ENCODE results near the gene LRBA. TPM values are rescaled to one million over a fixed set of nuclear protein-coding genes. Genes with fewer than 3 reads are reported as not detected.

Gene LRBA
- total RNA-seq, 3 donors from 2014 or later (not counting 1 experiment from before 2014, with no cell fraction given) = 72.1 to 87.6 (median 83.1) TPM

DNA sequence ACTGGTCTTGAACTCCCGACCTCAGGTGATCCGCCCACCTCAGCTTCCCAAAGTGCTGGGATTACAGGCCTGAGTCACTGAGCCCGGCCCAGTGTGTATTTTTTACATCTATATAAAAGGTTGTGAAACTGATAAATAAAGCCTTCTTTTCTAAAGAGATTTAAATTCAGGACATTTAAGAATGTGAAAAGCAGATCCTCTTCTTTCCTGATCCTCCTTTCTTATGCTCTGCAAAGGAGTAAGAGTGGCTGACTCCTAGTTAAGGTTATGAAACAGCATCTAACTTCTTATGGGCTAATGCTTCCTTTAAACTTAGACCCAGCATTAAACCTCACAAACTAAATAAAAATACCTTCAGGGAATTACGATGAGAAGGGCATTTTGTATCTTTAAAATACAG, 630.8 kb downstream of the LRBA start:
- H3K27ac Mint-ChIP-seq = no peak overlapping the region
- intact Hi-C loops (cut with micrococcal nuclease) = no loop called here
- no peaks in the 10 kb centered on the region for H3K9me3 ChIP-seq (ENCODE audit: control insufficient read depth, insufficient read depth, low read length)
- no peak overlapping the region for H3K4me3 ChIP-seq (ENCODE audit: low read length)
- no peak for ATAC-seq
- no peak for TF ChIP-seq CTCF (IDR thresholded peaks at IDR 0.05)
- peaks cover 9 to 10% of the 10 kb centered on the region in 2 donors for H3K4me1 Mint-ChIP-seq
- H3K27ac ChIP-seq (ENCODE audit: low read length) = no peak overlapping the region
- H3K36me3 ChIP-seq (ENCODE audit: control insufficient read depth, insufficient read depth, low read length) = no peaks in the 10 kb centered on the region
- H3K36me3 Mint-ChIP-seq = no peaks in the 10 kb centered on the region
- H3K4me3 Mint-ChIP-seq = no peak overlapping the region
- no peaks in the 10 kb centered on the region for H3K4me1 ChIP-seq (ENCODE audit: control insufficient read depth, insufficient read depth, low read length)
- H3K27me3 Mint-ChIP-seq (ENCODE audit: low read depth in 2 of 2) = no peaks in the 10 kb centered on the region
- no CpG with 5 or more reads among the region's 4 CpGs for WGBS (ENCODE audit: insufficient coverage)
- no peak for DNase-seq
- peaks cover 0 to 3% of the 10 kb centered on the region in 2 donors for H3K9me3 Mint-ChIP-seq
- no peaks in the 10 kb centered on the region for H3K27me3 ChIP-seq (ENCODE audit: control insufficient read depth, insufficient read depth, low read length)

DNA sequence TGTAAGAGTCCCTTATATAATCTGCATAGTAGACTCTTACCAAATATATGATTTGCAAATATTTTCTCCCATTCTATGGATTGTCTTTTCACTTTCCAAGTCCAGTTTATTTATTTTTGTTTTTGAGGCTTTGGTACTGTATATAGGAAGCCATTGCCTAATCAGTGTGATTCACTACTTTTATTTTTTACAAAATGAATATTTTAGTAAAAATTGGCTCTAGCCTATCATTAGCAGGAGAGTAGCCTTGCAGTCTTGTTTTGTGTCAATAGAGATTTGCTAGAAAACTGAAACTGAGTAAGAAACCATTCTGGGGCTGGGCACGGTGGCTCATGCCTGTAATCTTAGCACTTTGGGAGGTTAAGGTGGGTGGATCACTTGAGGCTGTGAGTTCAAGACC, 633.1 kb downstream of the LRBA start:
- H3K4me1 ChIP-seq (ENCODE audit: control insufficient read depth, insufficient read depth, low read length) = no peaks in the 10 kb centered on the region
- H3K27ac ChIP-seq (ENCODE audit: low read length) = no peak overlapping the region
- H3K36me3 ChIP-seq (ENCODE audit: control insufficient read depth, insufficient read depth, low read length) = no peaks in the 10 kb centered on the region
- no peak overlapping the region for H3K27ac Mint-ChIP-seq
- no peak overlapping the region for H3K4me3 Mint-ChIP-seq
- H3K4me3 ChIP-seq (ENCODE audit: low read length) = no peak overlapping the region
- no peaks in the 10 kb centered on the region for H3K27me3 Mint-ChIP-seq (ENCODE audit: low read depth in 2 of 2)
- H3K36me3 Mint-ChIP-seq = no peaks in the 10 kb centered on the region
- H3K27me3 ChIP-seq (ENCODE audit: control insufficient read depth, insufficient read depth, low read length) = no peaks in the 10 kb centered on the region
- ATAC-seq (no peak), DNase-seq (no peak)
- no peaks in the 10 kb centered on the region for H3K9me3 ChIP-seq (ENCODE audit: control insufficient read depth, insufficient read depth, low read length)
- WGBS (ENCODE audit: insufficient coverage) = no CpG with 5 or more reads among the region's 1 CpG
- no peak for TF ChIP-seq CTCF (IDR thresholded peaks at IDR 0.05)
- H3K9me3 Mint-ChIP-seq = peaks cover 0 to 3% of the 10 kb centered on the region in 2 donors
- peaks cover 9 to 10% of the 10 kb centered on the region in 2 donors for H3K4me1 Mint-ChIP-seq
- intact Hi-C loops (cut with micrococcal nuclease) = no loop called here

DNA sequence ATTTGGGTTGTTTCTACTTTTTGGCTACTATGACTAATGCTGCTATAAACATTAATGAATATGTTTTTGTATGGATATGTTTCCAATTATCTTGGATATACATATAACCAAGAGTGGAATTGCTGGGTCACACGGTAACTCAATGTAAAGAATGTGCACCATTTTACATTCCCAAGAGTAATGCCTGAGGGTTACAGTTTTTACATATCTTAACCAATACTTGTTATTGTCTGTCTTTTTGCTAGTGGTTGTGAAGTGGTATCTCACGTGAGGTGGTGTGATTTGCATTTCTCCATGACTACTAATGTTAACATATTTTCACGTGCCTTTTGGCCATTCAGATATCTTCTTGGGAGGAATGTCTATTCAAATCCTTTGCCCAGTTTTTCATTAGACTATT, 633.5 kb downstream of the LRBA start:
- H3K9me3 ChIP-seq (ENCODE audit: control insufficient read depth, insufficient read depth, low read length) = no peaks in the 10 kb centered on the region
- H3K4me3 ChIP-seq (ENCODE audit: low read length) = no peak overlapping the region
- no peak overlapping the region for H3K27ac Mint-ChIP-seq
- H3K36me3 Mint-ChIP-seq = no peaks in the 10 kb centered on the region
- no peaks in the 10 kb centered on the region for H3K27me3 Mint-ChIP-seq (ENCODE audit: low read depth in 2 of 2)
- H3K4me1 ChIP-seq (ENCODE audit: control insufficient read depth, insufficient read depth, low read length) = no peaks in the 10 kb centered on the region
- WGBS (ENCODE audit: insufficient coverage) = no CpG with 5 or more reads among the region's 3 CpGs
- H3K4me1 Mint-ChIP-seq = peaks cover 9 to 10% of the 10 kb centered on the region in 2 donors
- H3K36me3 ChIP-seq (ENCODE audit: control insufficient read depth, insufficient read depth, low read length) = no peaks in the 10 kb centered on the region
- H3K9me3 Mint-ChIP-seq = peaks cover 0 to 3% of the 10 kb centered on the region in 2 donors
- DNase-seq = no peak
- intact Hi-C loops (cut with micrococcal nuclease) = no loop called here
- no peaks in the 10 kb centered on the region for H3K27me3 ChIP-seq (ENCODE audit: control insufficient read depth, insufficient read depth, low read length)
- ATAC-seq = no peak
- H3K27ac ChIP-seq (ENCODE audit: low read length) = no peak overlapping the region
- no peak overlapping the region for H3K4me3 Mint-ChIP-seq
- no peak for TF ChIP-seq CTCF (IDR thresholded peaks at IDR 0.05)

GRCh38 chr4:150381036-150381435, 634.0 kb downstream of the LRBA start:
- H3K27ac Mint-ChIP-seq = no peak overlapping the region
- peaks cover 9 to 10% of the 10 kb centered on the region in 2 donors for H3K4me1 Mint-ChIP-seq
- no peaks in the 10 kb centered on the region for H3K36me3 ChIP-seq (ENCODE audit: control insufficient read depth, insufficient read depth, low read length)
- H3K27me3 Mint-ChIP-seq (ENCODE audit: low read depth in 2 of 2) = no peaks in the 10 kb centered on the region
- H3K4me3 ChIP-seq (ENCODE audit: low read length) = no peak overlapping the region
- H3K27me3 ChIP-seq (ENCODE audit: control insufficient read depth, insufficient read depth, low read length) = no peaks in the 10 kb centered on the region
- no peak for ATAC-seq
- intact Hi-C loops (cut with micrococcal nuclease) = no loop called here
- no peak overlapping the region for H3K4me3 Mint-ChIP-seq
- TF ChIP-seq CTCF (IDR thresholded peaks at IDR 0.05) = no peak
- no peaks in the 10 kb centered on the region for H3K36me3 Mint-ChIP-seq
- DNase-seq = no peak
- no peaks in the 10 kb centered on the region for H3K4me1 ChIP-seq (ENCODE audit: control insufficient read depth, insufficient read depth, low read length)
- H3K9me3 Mint-ChIP-seq = no peaks in the 10 kb centered on the region
- no peaks in the 10 kb centered on the region for H3K9me3 ChIP-seq (ENCODE audit: control insufficient read depth, insufficient read depth, low read length)
- H3K27ac ChIP-seq (ENCODE audit: low read length) = no peak overlapping the region
- WGBS (ENCODE audit: insufficient coverage) = 57% methylated on average over 1 of the region's 2 CpGs

Measured in natural killer cell (primary cell).